Measurements from ENCODE around the gene KCNJ10.

- TF ChIP-seq, protein P1, sequence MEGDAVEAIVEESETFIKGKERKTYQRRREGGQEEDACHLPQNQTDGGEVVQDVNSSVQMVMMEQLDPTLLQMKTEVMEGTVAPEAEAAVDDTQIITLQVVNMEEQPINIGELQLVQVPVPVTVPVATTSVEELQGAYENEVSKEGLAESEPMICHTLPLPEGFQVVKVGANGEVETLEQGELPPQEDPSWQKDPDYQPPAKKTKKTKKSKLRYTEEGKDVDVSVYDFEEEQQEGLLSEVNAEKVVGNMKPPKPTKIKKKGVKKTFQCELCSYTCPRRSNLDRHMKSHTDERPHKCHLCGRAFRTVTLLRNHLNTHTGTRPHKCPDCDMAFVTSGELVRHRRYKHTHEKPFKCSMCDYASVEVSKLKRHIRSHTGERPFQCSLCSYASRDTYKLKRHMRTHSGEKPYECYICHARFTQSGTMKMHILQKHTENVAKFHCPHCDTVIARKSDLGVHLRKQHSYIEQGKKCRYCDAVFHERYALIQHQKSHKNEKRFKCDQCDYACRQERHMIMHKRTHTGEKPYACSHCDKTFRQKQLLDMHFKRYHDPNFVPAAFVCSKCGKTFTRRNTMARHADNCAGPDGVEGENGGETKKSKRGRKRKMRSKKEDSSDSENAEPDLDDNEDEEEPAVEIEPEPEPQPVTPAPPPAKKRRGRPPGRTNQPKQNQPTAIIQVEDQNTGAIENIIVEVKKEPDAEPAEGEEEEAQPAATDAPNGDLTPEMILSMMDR (conservative IDR thresholded peaks at IDR 0.05; ENCODE audit: low read length) = no peak
- no peak for TF ChIP-seq EZH2phosphoT487 (IDR thresholded peaks at IDR 0.05; ENCODE audit: borderline replicate concordance)
These were observed 66.0 kb downstream of the KCNJ10 start for GRCh38 chr1:160004001-160004400.
